HG03060 (cell line): ENCODE data around the gene MAP1LC3A.

Experiments
- ATAC-seq: cut with Tn5 transposase; IDR thresholded peaks from one replicate; pipeline ENCODE4 v1.9.1; 2021; ENCODE audit warnings: low read depth, moderate number of reproducible peaks; ENCODE audit not compliant: unreplicated experiment

Gene MAP1LC3A

GRCh38 chr20:34604980-34605788, 46.7 kb downstream of the MAP1LC3A start:
- no peak for ATAC-seq

- ATAC-seq: no peak
Measured at GRCh38 chr20:34607066-34607465, 48.5 kb downstream of the MAP1LC3A start.
